ENCODE data around the gene NEDD8. TPM values are rescaled to one million over a fixed set of nuclear protein-coding genes. Genes with fewer than 3 reads are reported as not detected.

Gene NEDD8
- total RNA-seq, 1 experiment from 2014 or later = 178 TPM

DNA sequence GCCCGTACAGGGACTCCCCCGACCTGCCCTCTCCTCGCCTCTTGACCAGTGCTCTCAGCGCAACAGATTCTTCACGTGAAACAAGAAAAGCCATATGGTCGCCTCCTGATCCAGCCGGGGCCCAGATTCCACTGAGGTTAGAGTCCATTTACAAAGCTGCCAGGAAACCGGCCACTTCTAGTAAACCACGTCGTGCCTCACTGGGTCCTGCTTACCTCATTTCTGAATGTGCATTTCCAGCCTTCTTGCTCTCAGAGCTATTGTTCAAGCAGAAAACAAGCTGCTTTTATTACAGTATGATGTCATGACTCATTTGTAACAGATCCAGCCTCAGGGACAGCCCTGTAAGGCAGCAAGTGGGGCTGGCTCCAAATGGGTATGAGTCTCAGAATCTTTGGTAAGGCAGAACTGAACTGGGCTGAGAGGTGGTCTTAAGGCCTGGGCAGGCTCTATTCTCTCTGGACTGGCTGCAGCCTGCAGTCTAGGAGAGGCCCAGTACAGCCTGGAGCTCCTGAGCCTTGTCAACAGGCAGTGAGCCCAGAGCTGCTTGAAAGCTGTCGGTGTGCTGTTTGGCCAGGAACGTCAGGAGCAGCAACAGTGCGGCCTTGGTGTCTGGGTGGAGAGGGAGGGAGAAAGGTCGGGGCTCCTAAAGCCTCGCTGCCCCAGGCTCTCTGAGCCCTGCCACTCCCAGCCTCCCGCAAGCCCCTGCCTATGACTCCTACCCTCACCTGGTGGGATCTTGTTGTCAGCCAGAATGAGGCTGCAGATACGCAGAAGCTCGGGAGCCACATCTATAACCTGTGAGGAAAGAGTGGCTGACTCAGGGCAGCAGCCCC lies 52.0 kb downstream of the NEDD8 start:
- Histone ChIP-seq H3K4me1 (ENCODE audit: control insufficient read depth in 1 of 2, insufficient read depth in 2 of 2, low read length in 2 of 2) (no peaks in the 10 kb centered on the region), H3K9ac (ENCODE audit: low read length) (no peak overlapping the region), H3K4me3 (replicated peaks in 1 of 2; ENCODE audit: low read depth in 1 of 2, low read length in 2 of 2) (no peak overlapping the region), H3K36me3 (ENCODE audit: control insufficient read depth in 1 of 2, insufficient read depth in 2 of 2, low read length in 2 of 2) (peaks cover 26 to 40% of the 10 kb centered on the region in 2 experiments; a peak in 3 of 4 replicates), H3K27me3 (ENCODE audit: insufficient read depth, low read length) (no peaks in the 10 kb centered on the region), H3K27ac (ENCODE audit: low read depth, low read length) (no peak overlapping the region), H4K20me1 (ENCODE audit: insufficient read depth) (no peaks in the 10 kb centered on the region), H3K79me2 (ENCODE audit: insufficient read depth, low read length) (peaks cover 5% of the 10 kb centered on the region; the same call in 1 of the 2 replicates), H2AFZ (ENCODE audit: low read depth, low read length, poor library complexity, severe bottlenecking) (no peak overlapping the region), H3K4me2 (ENCODE audit: low read length) (no peak overlapping the region), H3K9me3 (ENCODE audit: control insufficient read depth in 1 of 2, insufficient read depth in 1 of 2, low read depth in 1 of 2, low read length in 2 of 2) (no peaks in the 10 kb centered on the region), H3K9me2 (ENCODE audit: insufficient read depth) (no peaks in the 10 kb centered on the region)
- BruUV-seq (replicated peaks) = no TSS peak
- ATAC-seq = 0 out of 2 replicates have a peak, but pooled peaks have one; percentile 2
- TF ChIP-seq SP1 (IDR thresholded peaks at IDR 0.05; ENCODE audit: low read depth) (no peak), EZH2phosphoT487 (IDR thresholded peaks at IDR 0.05; ENCODE audit: borderline replicate concordance) (no peak), POLR2AphosphoS5 (IDR thresholded peaks at IDR 0.05; ENCODE audit: low read depth, low read length) (no peak), POLR2A (IDR thresholded peaks at IDR 0.05; ENCODE audit: borderline replicate concordance, extremely low read depth, insufficient read depth, insufficient read length) (no peak), ELF1 (IDR thresholded peaks at IDR 0.05; ENCODE audit: borderline replicate concordance, low read depth) (no peak), JUND (IDR thresholded peaks at IDR 0.05) (no peak), ZNF274 (IDR thresholded peaks at IDR 0.05; ENCODE audit: low read depth, low read length) (no peak), EGR1 (IDR thresholded peaks at IDR 0.05; ENCODE audit: low read depth) (no peak), SIN3A (IDR thresholded peaks at IDR 0.05; ENCODE audit: low read depth) (no peak)
- TF ChIP-seq, protein P1, sequence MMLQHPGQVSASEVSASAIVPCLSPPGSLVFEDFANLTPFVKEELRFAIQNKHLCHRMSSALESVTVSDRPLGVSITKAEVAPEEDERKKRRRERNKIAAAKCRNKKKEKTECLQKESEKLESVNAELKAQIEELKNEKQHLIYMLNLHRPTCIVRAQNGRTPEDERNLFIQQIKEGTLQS (IDR thresholded peaks at IDR 0.05) = no peak
- TF ChIP-seq, protein P2, sequence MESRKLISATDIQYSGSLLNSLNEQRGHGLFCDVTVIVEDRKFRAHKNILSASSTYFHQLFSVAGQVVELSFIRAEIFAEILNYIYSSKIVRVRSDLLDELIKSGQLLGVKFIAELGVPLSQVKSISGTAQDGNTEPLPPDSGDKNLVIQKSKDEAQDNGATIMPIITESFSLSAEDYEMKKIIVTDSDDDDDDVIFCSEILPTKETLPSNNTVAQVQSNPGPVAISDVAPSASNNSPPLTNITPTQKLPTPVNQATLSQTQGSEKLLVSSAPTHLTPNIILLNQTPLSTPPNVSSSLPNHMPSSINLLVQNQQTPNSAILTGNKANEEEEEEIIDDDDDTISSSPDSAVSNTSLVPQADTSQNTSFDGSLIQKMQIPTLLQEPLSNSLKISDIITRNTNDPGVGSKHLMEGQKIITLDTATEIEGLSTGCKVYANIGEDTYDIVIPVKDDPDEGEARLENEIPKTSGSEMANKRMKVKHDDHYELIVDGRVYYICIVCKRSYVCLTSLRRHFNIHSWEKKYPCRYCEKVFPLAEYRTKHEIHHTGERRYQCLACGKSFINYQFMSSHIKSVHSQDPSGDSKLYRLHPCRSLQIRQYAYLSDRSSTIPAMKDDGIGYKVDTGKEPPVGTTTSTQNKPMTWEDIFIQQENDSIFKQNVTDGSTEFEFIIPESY (IDR thresholded peaks at IDR 0.05; ENCODE audit: extremely low read depth, insufficient replicate concordance, low read length) = no peak
- RAD21 ChIA-PET (ENCODE audit: low non-redundant PET in 1 of 2, low total read pairs in 2 of 2, uncharacterized antibody in 2 of 2, unreplicated experiment in 2 of 2) = no interaction called here
- CTCF ChIA-PET = interaction anchor here (2.2 kb wide), 1 partner anchor 19 kb away, joined by 5 read pairs; the partner anchor contains the start of gene IRF9
- no peak for DNase-seq (ENCODE audit: low read depth, low spot score)
- POLR2A ChIA-PET = interaction anchor here (1.0 to 1.4 kb wide), 2 partner anchors 19 to 34 kb away, joined by 3 to 5 read pairs; partner anchors contain the start of genes IRF9 and PSME2
- intact Hi-C loops (cut with micrococcal nuclease) = no loop called here

Data from HCT116 (cell line).